NCI-H345 (cell line): ENCODE measurements around the gene CD44.

ENCODE experiments used
- DNase-seq: peaks from one replicate; lab custom pipeline; 2025; lab: John Stamatoyannopoulos, UW

The CD44 gene

GRCh38 chr11:35139722-35140282, 831 bp downstream of the CD44 start:
- DNase-seq = no peak

GRCh38 chr11:35141071-35141470, 2.1 kb downstream of the CD44 start:
- no peak for DNase-seq

GRCh38 chr11:35141571-35141971, 2.6 kb downstream of the CD44 start:
- no peak for DNase-seq

GRCh38 chr11:35142481-35143075, 3.6 kb downstream of the CD44 start:
- no peak for DNase-seq

- DNase-seq = no peak
These were observed 4.5 kb downstream of the CD44 start for GRCh38 chr11:35143297-35144135.

- DNase-seq = no peak
These were observed 5.3 kb downstream of the CD44 start for GRCh38 chr11:35144136-35144741.

GRCh38 chr11:35144806-35145205, 5.8 kb downstream of the CD44 start:
- no peak for DNase-seq

GRCh38 chr11:35145271-35145670, 6.3 kb downstream of the CD44 start:
- no peak for DNase-seq

- DNase-seq = no peak
These were observed 7.1 kb downstream of the CD44 start for GRCh38 chr11:35146074-35146521.

GRCh38 chr11:35146711-35147110, 7.7 kb downstream of the CD44 start:
- no peak for DNase-seq

- no peak for DNase-seq
These were observed 8.3 kb downstream of the CD44 start for GRCh38 chr11:35147235-35147634.

GRCh38 chr11:35148163-35148837, 9.3 kb downstream of the CD44 start:
- DNase-seq = no peak

GRCh38 chr11:35150454-35150853, 11.5 kb downstream of the CD44 start:
- no peak for DNase-seq

- DNase-seq = no peak
These were observed 12.3 kb downstream of the CD44 start for GRCh38 chr11:35151241-35151640.

- no peak for DNase-seq
These were observed 12.8 kb downstream of the CD44 start for GRCh38 chr11:35151683-35152280.

- no peak for DNase-seq
These were observed 13.6 kb downstream of the CD44 start for GRCh38 chr11:35152575-35152974.

GRCh38 chr11:35153280-35153679, 14.3 kb downstream of the CD44 start:
- no peak for DNase-seq

- DNase-seq = no peak
These were observed 16.0 kb downstream of the CD44 start for GRCh38 chr11:35154952-35155351.

GRCh38 chr11:35155677-35156076, 16.7 kb downstream of the CD44 start:
- no peak for DNase-seq

- no peak for DNase-seq
These were observed 19.1 kb downstream of the CD44 start for GRCh38 chr11:35157814-35158700.
